Skeletal muscle tissue (tissue), 4 donors: ENCODE measurements around the gene RHBDL2. TPM values are rescaled to one million over a fixed set of nuclear protein-coding genes. Genes with fewer than 3 reads are reported as not detected.
"Not testable (repeated sequence)": the region's sequence is repeated elsewhere in the genome, so short reads cannot be mapped to it uniquely, and the experiment has no call there.

Source experiments
- H3K27ac ChIP-seq: one replicate; pipeline ENCODE4 v1.7.0; 2013; ENCODE audit warnings: mild to moderate bottlenecking, low read depth, low read length, inconsistent platforms
- H3K27me3 ChIP-seq, 3 donors: one replicate each; pipeline ENCODE4 v1.7.0; 2013; ENCODE audit warnings: low read length in 3 of 3; ENCODE audit not compliant: control insufficient read depth in 3 of 3, insufficient read depth in 3 of 3
- H3K36me3 ChIP-seq, 3 donors: one replicate each; pipeline ENCODE4 v1.7.0; 2013; ENCODE audit warnings: low read length in 3 of 3; ENCODE audit not compliant: control insufficient read depth in 3 of 3, insufficient read depth in 3 of 3
- H3K4me1 ChIP-seq, 3 donors: one replicate each; pipeline ENCODE4 v1.7.0; 2013; ENCODE audit warnings: low read length in 3 of 3, mild to moderate bottlenecking in 3 of 3; ENCODE audit not compliant: control insufficient read depth in 3 of 3, insufficient read depth in 3 of 3
- H3K4me3 ChIP-seq, 3 donors: one replicate each; pipeline ENCODE4 v1.7.0; 2013; ENCODE audit warnings: low read length in 3 of 3
- H3K9ac ChIP-seq, 3 donors: one replicate each; pipeline ENCODE4 v1.7.0; 2013; ENCODE audit warnings: low read length in 3 of 3, mild to moderate bottlenecking in 3 of 3, moderate library complexity in 2 of 3, low read depth in 1 of 3
- H3K9me3 ChIP-seq, 3 donors: one replicate each; pipeline ENCODE4 v1.7.0; 2013; ENCODE audit warnings: low read length in 3 of 3; ENCODE audit not compliant: control insufficient read depth in 3 of 3
- total RNA-seq: library from RNA; depleted of rRNA; stranded (reverse); fragments of >200 nt; gene quantifications from one replicate; pipeline ENCODE4 v1.2.3, GENCODE V29; 2014
- donor health status: Osteomylitis.

The RHBDL2 gene
- total RNA-seq, 1 donor from 2014 or later = 0.52 TPM

DNA sequence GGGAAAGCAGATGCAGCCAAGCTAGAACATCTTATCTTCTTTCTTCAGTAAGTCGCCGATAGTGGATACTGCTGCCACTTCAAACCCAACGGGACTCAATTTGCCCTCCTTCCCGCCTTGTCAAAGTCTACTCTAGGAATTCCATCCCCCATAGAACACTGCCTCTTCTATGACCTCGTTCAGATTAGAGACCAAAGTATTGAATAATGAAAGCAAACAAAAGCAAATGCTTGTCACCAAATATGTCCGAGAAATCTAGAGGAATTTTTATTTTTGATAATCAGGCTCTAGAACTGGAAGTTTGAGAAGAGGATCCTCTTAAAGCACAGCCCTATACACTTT, 81.2 kb downstream of the RHBDL2 start:
- Histone ChIP-seq H3K9me3 (no peaks in the 10 kb centered on the region), H3K4me3 (peak overlapping the region; percentile 89 to 98 (median 92)), H3K27me3 (no peaks in the 10 kb centered on the region), H3K27ac (peak overlapping the region; percentile 77), H3K4me1 (peaks cover 31 to 57% (median 35%) of the 10 kb centered on the region in 3 donors), H3K36me3 (peaks cover 9 to 11% (median 11%) of the 10 kb centered on the region in 3 donors), H3K9ac (peak overlapping the region; percentile 87 to 97 (median 88))

DNA sequence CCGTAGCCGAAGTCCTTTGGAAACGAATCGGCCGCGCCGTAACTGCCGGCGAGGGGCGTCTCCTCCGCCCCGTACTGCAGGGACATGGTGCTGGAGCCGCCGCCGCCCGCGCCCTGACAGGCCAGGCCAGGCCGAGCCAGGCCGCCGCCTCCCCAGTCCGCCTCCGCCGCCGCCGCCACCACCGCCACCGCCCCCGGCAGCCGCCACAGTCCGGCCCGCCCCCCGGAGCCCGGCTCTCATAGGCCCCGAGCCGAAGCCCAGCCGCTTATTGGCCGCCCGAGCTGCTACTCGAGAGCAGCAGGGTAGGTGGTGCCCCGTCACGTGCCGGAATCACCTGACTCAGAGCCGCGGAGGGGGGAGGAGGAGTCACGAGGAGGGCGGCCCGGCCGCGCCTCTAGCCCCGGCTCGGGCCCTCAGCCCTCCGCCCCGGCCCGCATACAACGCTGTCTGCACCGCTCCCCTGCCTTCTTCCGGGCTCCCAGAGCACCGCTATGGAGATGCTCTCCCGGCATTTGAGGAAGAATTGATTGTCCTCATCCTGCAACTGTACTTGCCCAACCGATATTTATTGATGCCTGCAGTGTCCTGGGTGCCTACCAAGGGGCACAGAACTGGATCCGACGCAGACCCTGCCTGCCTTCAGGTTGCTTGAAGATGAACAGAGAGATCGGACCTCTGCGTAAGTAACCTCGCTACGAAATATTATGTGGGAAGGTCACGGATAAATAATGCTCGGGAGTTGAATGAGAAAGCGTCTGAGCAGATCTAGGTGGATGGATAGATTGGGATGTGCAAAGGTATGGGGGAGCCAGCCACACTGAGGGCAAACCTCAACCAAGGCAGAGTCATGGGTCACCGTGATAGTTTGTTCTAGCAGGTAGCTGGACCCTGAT, 81.8 kb downstream of the RHBDL2 start, which contains the start of gene RRAGC:
Gene RRAGC, minus strand, starts transcription at position 212 of the 893 bp plus-strand sequence. Its CDS starts 126 bp downstream, at position 86.
- Histone ChIP-seq H3K27me3 (no peaks in the 10 kb centered on the region), H3K9me3 (no peaks in the 10 kb centered on the region), H3K9ac (peak within 1 kb of the TSS; percentile 92 to 97 (median 95)), H3K36me3 (peaks cover 12 to 15% (median 15%) of the 10 kb centered on the region in 3 donors), H3K4me3 (peak within 1 kb of the TSS; percentile 95 to 98 (median 96)), H3K4me1 (peaks cover 31 to 62% (median 35%) of the 10 kb centered on the region in 3 donors), H3K27ac (peak within 1 kb of the TSS; percentile 86)

DNA sequence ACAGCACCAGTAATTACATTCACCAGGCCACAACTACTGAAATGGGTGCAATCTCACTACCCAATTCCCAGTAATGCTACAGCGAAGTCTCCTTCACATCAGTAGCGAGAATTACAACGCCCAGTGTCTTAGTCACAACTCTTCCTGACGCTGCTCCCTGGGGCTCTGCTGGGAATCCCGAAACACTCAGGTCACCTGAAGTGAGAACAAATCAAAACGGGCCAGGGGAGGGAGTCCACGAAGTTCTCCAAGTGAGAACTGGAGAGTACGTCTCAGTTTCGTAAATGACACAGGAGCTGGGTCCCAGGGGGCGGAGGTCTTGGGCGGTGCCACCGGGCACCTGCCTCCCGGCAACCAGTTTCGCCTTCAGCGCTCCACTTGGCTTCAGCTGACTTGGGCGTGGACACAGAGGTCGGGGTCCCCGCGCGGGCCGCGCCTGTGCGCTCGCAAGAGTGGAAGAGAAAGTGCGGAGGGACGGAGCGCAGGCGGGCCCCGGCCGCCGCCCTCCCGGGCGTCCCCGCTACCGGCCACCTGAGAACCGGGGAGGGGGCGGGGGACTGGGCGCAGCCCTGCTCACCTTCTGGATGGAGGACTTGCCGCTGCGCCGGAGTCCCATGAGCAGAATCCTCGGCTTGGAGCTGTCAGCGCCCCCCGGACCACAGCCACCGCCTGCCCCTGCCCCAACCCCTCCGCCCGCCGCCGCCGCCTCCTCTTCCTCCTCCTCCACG, 82.6 kb downstream of the RHBDL2 start:
- Histone ChIP-seq H3K4me3 (peak overlapping the region; percentile 87 to 96 (median 95)), H3K4me1 (peaks cover 29 to 59% (median 35%) of the 10 kb centered on the region in 3 donors), H3K36me3 (peaks cover 12 to 19% (median 18%) of the 10 kb centered on the region in 3 donors), H3K27me3 (no peaks in the 10 kb centered on the region), H3K9ac (peak overlapping the region; percentile 88 to 95 (median 92)), H3K9me3 (no peaks in the 10 kb centered on the region), H3K27ac (peak overlapping the region; percentile 86)

DNA sequence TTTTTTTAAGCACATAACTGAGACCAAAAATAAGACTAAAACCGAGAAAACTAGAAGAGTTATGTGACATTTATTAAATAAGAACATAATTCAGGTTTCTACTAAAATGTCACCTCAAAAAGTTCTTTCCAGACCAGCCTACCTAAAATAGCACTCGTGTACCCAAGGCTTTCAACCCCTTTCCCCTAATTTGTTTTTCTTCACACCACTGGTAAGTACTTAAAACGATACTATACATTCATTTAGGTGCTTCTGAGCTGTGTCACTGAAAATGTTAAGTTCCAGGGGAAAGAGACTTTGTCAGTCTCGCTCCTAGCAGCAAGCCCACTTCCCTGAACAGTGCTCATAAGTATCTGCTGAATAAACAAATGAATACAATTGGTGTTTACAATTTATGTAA, 88.8 kb downstream of the RHBDL2 start:
- Histone ChIP-seq H3K27me3 (no peaks in the 10 kb centered on the region), H3K9ac (no peak overlapping the region), H3K4me1 (peaks cover under 1 to 12% (median 4%) of the 10 kb centered on the region in 3 donors), H3K4me3 (no peak overlapping the region), H3K36me3 (peaks cover 15 to 48% (median 41%) of the 10 kb centered on the region in 3 donors), H3K9me3 (no peaks in the 10 kb centered on the region), H3K27ac (no peak overlapping the region)

DNA sequence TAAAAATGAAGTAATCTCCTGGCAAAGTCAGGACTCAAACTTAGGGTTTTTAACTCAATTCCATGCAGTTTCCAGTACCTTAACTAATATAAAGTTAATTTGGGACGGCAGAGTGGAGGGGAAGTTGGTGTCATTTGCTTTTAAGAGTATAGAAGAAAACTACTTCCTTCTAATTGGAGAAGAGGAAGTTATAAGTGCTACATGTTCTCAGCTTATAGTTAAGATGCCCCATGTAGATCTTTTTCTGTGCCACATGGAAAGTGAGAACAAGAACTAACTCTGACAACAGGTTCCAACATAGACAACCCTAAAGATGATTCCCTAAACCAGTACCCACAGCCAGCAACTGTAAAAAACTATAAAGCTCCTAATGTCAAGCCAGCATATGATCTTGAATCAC, 93.6 kb downstream of the RHBDL2 start:
- Histone ChIP-seq H3K27me3 (no peaks in the 10 kb centered on the region), H3K9me3 (no peaks in the 10 kb centered on the region), H3K9ac (no peak overlapping the region), H3K27ac (no peak overlapping the region), H3K4me3 (no peak overlapping the region), H3K4me1 (no peaks in the 10 kb centered on the region), H3K36me3 (peaks cover 6 to 52% (median 41%) of the 10 kb centered on the region in 3 donors)

DNA sequence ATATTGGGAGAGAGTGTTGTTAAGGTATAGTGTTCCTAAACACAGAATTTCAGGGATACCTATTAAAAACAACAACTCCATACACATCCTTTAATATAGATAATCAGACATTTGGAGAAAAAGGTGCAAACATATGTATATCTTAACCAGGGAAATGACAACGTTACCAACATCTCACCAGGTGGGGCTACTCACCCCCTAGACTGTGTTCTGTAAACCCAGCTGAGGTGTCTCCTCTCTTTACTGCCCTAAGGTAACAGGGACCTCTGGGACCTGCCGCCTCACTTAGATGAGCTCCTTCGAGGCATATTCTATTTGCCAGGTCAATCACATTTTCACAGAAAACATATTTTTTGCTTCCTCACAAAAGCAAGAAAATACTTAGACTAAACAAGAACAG, 95.4 kb downstream of the RHBDL2 start:
- Histone ChIP-seq H3K4me3 (no peak overlapping the region), H3K36me3 (peaks cover 6 to 37% (median 35%) of the 10 kb centered on the region in 3 donors), H3K27me3 (no peaks in the 10 kb centered on the region), H3K9me3 (no peaks in the 10 kb centered on the region), H3K4me1 (no peaks in the 10 kb centered on the region), H3K9ac (no peak overlapping the region), H3K27ac (no peak overlapping the region)

DNA sequence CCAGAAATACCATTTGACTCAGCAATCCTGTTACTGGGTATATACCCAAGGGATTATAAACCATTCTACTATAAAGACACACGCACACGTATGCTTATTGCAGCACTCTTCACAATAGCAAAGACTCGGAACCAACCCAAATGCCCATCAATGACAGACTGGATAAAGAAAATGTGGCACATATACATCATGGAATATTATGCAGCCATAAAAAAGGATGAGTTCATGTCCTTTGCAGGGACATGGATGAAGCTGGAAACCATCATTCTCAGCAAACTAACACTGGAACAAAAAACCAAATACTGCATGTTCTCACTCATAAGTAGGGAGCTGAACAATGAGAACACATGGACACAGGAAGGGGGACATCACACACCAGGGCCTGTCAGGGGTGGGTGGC, 96.5 kb downstream of the RHBDL2 start:
- H3K9me3 ChIP-seq, H3K4me3 ChIP-seq, H3K4me1 ChIP-seq, H3K27me3 ChIP-seq, H3K27ac ChIP-seq, H3K9ac ChIP-seq: not testable (repeated sequence)
- peaks cover 3 to 31% (median 28%) of the 10 kb centered on the region in 3 donors for H3K36me3 ChIP-seq

DNA sequence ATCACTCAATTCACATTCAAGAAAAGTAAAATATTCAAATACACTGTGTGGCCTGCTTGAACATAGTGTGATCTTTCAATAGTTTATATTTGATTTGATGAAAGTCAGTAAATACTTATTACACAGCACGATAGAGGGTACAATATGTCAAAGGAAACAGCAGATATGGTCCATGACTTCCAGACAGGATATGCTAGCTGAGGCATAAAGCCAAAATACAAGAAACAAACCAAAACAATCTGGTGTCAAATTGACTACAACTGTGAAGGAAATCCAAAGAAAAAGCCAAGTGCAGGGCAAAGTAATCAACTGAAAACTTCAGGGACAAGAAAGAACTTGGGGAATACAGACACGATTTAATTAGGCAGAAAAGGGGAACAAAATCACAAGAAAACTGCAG, 101.3 kb downstream of the RHBDL2 start:
- no peaks in the 10 kb centered on the region for H3K9me3 ChIP-seq
- H3K9ac ChIP-seq = no peak overlapping the region
- H3K36me3 ChIP-seq = peaks cover 20 to 39% (median 21%) of the 10 kb centered on the region in 3 donors
- no peaks in the 10 kb centered on the region for H3K4me1 ChIP-seq
- no peaks in the 10 kb centered on the region for H3K27me3 ChIP-seq
- no peak overlapping the region for H3K4me3 ChIP-seq
- no peak overlapping the region for H3K27ac ChIP-seq

DNA sequence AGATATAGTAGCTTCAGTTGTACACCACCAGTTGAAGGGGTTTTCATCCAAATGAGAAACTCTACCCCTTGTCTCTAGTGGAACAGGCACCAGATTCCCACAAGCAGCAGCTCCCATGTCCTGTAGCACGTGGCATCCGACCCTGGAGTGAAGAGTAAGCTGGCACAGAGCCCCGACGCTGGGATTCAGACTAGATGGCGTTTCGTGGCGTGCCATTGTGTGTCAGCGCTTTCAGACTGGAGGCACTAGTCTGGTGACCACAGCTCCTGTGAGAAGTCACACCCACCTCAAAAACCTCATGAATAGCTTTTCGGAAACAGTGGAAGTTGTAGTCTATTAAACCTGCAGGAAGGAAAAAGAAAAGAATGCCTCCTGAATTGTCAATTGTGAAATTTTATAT, 102.3 kb downstream of the RHBDL2 start:
- Histone ChIP-seq H3K9me3 (no peaks in the 10 kb centered on the region), H3K4me1 (no peaks in the 10 kb centered on the region), H3K36me3 (peaks cover 15 to 36% (median 20%) of the 10 kb centered on the region in 3 donors), H3K4me3 (no peak overlapping the region), H3K9ac (no peak overlapping the region), H3K27ac (no peak overlapping the region), H3K27me3 (no peaks in the 10 kb centered on the region)

DNA sequence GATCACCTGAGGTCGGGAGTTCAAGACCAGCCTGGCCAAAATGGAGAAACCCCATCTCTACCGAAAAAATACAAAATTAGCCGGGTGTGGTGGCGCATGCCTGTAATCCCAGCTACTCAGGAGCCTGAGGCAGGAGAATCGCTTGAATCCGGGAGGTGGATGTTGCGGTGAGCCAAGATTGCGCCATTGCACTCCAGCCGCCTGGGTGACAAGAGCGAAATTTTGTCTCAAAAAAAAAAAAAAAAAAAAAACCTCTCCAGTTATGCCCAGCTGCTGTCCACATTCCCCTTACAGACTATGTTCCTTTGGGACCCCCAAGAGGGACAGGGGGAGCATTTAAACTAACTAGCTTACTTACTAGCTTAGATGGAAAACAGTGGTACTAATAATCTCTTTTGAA, 105.3 kb downstream of the RHBDL2 start:
- H3K4me1 ChIP-seq, H3K27ac ChIP-seq, H3K9ac ChIP-seq, H3K4me3 ChIP-seq, H3K27me3 ChIP-seq, H3K9me3 ChIP-seq: not testable (repeated sequence)
- peaks cover 15 to 28% (median 17%) of the 10 kb centered on the region in 3 donors for H3K36me3 ChIP-seq
